ENCODE data around the gene GNG2.
A peak's percentile ranks its signal among the peaks of the same experiment; 100 is the strongest.

Gene GNG2

DNA sequence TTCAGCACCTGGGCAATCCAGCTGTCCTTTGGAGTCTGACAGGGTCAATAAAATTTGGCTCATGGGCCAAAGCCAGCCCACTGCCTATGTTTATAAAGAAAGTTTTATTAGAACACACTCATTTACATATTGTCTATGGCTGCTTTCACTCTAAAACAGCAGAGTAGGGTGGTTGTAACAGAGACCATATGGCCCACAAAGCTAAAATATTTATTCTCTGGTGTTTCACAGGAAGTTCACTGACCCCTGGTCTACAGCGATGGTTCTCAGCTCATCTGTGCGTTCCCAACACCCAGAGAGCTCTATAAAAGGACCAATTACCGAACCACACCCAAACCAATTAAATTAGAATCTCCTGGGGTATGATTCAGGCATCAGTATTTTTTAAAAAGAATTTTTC lies 91.2 kb downstream of the GNG2 start:
- DNase-seq = no peak

DNA sequence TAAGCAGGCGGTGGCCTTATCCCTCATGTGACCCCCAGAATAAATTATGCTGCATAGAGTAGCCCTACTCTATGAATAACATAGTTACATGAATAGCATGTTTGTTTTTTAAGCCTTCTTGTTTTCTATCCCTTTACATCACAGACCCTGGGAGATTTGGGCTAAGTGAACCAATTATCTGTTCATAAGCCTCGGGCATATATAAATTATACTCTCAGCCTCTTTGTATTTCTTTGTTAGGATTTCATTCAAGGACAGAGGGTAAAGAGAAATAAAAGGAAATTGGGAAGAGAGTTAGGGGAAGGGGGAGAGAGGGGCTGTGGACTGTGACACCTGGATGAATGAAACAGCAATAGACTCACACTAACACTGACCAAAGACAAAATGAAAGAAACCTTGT lies 93.6 kb downstream of the GNG2 start:
- no peak for DNase-seq

DNA sequence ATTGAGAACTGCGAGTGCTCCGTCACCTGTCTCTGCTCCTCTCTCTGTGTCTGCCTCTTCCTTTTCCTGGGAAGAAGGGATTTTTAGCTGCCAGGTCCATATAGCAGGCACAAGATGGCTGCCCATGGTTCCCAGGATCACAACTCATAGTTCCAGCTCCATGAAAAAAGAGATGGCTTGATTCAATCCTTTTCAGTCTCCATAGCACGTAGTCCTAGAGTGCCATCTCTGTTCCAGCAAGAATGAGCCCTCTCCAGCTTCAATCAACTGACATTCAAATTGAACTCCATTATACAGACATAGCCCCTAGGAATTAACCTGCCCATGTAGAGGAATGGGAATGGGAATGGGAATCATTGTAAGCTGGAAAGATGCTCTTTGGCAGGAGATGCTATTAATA lies 94.2 kb downstream of the GNG2 start:
- DNase-seq = no peak

DNA sequence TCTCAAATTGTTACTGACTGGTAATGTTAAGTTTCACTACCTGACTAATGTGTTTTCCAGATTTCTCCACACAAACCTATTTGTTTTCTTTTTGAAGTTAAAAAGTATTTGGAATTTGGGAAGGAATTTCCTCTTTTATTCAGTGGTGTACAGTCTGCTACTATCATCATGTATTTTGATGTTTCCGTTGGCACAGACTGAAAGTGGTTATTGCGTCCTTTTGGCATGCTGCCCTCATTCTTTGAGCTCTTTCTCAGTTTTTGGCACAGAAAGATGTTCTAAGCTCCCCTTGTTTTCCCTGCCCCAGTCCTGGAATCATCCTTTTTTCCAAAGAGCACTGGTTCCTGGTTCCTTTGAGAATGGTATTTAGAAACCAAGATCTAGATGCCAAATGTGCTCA lies 97.5 kb downstream of the GNG2 start:
- DNase-seq = no peak

DNA sequence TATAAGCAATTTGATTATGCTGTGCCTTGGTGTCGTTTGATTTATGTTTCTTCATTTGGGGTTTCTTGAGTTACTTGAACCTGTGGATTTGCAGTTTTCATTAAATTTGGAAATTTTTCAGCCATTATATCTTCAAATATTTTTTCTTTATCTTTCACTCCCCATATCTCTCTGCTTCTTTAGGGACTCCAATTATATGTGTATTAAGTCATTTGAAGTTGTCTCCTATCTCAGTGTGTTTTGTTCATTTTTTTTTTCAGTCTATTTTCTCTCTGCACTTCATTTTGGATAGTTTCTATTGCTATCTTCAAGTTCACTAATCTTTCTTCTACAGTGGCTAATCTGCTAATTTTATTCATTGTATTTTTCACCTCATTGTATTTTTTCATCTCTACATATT lies 99.5 kb downstream of the GNG2 start:
- DNase-seq = no peak

DNA sequence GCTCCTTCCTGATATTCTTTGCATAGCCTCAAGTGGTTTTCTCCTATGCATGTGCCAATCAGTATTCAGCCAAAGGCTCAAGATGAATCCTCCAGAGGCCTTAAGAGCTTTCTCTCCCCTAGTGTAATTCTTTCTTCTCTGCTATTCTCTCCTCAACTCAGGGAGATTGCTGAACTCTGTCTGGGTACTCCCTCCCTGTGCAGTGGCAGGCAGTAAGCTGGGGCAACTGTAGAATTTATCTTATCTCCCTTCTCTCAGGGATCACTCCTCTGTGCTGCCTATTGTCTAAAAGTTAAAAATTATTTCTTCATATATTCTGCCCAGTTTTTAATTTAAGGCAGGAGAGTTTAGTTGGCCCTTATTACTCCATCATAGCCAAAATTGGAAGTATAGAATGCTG lies 100.5 kb downstream of the GNG2 start:
- no peak for DNase-seq

DNA sequence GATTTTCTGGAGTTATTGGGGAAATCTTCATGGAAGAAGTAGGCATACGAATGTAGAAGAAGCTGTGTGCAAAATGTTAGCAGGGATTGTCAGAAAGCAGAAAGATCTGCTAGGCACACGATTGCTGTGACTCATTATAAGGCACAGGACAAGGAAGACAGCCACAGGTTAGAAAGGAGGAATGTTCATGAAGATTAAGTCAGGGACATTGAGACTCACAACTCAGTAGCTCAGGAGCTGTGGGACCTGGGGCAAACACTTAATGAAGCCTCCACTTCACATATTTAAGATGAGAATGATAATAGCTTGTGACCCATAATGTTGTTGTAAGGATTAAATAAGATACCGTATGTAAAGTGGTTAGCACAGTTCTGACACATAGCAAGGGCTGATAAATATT lies 102.3 kb downstream of the GNG2 start:
- DNase-seq = no peak

DNA sequence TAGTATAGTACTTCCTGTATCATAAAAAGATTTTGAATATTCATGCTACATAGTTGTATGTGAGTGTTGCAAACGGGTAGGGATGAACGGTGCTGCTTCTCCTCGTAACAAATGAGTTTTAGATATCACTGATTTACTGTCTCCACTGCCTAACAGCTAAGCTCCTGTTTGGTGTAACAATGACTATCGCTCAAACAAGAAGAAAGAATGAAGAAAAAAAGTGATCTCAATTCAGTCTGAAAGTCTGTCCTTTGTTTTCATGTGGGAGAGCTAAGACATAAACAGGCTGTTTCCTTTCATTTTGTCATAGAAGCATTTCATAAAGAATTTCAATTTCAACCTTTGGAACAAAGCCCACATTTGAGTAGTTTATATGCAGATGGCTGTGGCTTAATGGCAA lies 102.9 kb downstream of the GNG2 start:
- DNase-seq = no peak

DNA sequence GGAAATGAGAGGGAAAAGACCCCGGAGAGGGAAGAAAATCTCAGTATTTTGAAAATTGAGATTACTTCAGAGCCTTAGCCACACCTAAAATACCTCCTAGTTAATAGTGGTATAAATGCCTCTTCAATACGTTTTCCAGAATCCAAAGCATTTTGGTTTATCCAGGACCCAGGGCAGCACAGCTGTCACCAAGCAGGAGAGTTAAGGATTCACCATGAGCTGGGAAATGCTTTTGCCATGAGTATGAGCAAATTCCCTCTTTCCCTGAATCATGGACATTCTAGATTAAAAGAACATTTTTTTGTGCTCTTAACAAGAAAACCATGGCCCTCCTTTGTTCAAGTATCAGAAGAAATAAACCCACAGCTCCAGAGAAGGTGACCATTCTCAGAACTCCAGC lies 107.1 kb downstream of the GNG2 start:
- DNase-seq = no peak

DNA sequence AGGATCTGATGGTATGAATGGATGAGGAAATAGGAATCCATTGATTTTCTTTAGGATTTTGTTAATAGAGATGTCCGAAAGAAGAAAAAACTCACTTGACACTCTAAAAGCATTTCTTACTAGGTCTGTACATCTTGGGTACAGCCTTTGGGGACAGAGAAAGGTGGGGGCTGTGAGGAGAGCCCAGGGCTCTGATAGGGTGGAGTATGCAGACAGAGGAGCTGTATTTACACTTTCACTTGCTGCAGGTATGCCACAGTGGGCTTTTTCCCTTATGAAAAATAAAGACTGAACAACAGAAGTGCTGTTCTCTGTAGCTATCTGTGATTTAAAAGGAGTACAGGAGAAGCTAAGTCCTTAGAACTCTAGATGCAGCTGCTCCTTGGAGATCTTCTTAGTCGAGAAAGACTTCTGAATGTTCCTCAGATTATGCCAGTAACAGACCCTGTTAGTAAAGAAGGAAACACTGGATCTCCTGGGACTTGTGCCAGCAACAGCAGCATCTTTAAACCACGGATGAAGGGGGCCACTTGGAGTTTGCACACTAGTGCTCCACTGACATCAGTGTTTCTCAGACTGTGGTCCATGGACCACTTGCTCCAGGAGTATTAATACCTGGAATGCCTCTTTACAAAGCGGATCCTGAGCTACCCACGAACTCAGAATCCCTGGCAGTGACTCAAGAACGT lies 109.6 kb downstream of the GNG2 start:
- DNase-seq = no peak

DNA sequence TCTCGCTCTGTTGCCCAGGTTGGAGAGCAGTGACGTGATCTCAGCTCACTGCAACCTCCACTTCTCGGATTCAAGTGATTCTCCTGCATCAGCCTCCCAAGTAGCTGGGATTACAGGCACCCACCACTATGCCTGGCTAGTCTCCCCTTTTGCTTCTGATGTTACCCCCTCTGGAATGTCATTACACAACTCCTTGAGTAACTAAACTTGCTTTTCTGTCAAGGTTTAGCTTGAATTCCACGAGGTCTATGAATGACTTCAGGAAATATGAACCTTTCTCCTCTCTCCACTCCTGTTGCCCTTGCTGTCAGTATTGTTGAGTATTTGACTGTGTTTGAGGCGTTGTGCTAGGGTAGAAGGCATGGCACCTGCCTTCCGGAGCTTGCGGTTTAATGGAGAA lies 112.2 kb downstream of the GNG2 start:
- DNase-seq = no peak

DNA sequence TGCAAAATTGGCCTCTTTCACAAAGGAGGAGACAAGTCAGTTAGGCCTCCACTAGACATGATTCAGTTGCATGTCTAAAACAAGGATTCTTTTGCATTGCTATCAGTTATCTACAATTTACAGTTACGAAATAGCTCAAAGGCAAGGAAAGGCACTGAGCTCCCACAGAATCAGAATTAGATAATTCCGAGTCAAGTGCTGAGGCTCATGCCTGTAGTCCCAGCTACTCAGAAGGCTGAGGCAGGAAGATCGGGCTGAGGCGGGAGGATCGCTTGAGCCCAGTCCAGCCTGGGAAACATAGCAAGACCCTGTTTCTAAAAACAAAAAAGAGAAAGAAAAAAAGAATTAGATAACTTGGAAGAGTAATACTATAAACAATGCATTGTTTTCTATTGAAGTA lies 116.7 kb downstream of the GNG2 start:
- DNase-seq = no peak

DNA sequence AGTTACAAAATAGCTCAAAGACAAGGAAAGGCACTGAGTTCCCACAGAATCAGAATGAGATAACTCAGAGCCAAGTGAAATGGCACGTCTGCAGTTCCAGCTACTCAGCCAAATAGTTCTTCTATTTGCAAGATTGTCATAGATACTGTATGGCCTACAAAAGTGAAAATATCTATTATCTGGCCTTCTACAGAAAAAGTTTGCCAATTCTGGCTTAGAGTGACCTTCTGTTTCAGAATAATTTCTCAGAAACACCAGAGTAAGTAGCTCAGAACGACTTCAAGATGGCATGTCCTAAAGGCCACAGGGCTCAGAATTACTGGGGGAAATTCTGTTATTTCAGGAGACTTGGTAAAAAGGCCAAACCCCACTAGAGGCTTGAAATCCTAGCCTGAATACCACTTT lies 118.3 kb downstream of the GNG2 start:
- DNase-seq = no peak

DNA sequence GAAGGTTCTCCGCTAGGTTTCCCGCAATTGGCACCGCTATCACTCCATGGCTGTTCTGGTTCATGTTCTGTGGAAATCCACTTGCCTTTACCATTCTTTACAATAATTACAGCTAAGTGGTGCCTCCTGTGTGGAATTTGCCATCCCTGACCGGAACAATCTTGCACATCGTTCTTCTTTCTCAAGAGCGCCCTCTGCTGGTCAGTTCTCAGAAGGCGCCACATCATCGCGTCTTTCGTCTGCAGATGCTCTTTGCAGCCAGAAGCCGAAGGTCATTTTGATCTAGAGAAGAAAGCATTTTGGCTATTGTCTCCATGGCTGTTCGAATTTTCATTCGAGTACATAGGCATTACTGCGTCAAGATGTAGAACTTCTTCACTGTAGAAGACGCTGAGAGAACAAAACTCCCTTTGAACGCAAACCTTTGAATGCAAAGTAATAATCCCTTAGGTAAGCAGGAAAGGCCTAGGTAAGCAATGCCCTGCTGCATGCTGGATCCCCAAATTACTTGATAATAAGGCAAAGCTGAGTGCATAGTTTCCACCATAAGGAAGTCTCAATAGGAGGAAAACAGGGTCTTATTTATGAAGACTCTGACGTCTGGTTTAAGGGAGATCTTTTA lies 118.8 kb downstream of the GNG2 start:
- DNase-seq = peak; percentile 57

DNA sequence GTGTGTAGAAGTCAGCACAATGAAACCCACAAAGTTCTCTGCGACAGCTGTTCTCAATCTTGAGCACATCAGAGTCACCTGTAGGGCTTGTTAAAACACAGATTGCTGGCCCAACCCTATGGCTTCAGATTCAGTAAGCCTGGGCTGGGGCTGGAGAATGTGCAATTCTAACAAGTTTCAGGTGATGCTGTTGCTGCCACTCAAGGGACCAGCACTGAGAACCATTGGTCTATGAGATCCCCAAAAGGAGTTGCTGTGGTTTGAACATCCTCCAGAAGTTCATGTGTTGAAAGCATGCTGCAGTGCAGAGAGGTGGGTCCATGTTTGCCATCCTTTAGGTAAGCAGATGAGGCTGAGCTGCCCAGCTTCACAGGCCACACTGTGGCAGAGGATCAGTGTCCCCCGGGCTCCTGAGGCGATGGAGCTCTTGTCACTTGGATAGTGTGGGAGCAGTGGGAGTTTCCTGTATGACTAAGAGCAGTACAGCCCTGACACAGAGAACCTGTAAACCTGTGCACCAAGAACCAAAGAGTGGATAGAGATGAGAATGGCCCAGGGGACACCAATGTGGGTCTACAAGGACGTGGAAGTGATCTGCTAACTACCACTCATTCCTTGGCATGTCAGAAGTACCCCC lies 120.9 kb downstream of the GNG2 start:
- no peak for DNase-seq

DNA sequence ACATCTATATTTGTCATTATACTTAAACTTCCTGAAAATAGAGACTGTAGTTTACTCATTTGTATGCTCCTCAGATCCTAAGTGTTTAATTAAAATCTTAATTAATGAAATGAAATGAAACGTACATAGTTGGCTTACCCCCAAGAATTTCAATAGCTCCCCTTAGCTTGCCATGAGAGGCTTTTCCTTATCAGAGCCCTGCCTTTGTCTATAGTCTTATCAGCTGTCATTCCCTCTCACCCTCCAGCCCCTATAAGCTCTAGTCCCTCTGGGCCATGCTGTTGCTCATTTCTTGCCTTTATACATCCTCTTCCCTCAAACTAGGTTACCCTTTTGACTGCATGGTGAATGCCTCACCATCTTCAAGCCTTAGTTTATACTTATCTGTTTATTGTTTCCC lies 127.8 kb downstream of the GNG2 start:
- no peak for DNase-seq

DNA sequence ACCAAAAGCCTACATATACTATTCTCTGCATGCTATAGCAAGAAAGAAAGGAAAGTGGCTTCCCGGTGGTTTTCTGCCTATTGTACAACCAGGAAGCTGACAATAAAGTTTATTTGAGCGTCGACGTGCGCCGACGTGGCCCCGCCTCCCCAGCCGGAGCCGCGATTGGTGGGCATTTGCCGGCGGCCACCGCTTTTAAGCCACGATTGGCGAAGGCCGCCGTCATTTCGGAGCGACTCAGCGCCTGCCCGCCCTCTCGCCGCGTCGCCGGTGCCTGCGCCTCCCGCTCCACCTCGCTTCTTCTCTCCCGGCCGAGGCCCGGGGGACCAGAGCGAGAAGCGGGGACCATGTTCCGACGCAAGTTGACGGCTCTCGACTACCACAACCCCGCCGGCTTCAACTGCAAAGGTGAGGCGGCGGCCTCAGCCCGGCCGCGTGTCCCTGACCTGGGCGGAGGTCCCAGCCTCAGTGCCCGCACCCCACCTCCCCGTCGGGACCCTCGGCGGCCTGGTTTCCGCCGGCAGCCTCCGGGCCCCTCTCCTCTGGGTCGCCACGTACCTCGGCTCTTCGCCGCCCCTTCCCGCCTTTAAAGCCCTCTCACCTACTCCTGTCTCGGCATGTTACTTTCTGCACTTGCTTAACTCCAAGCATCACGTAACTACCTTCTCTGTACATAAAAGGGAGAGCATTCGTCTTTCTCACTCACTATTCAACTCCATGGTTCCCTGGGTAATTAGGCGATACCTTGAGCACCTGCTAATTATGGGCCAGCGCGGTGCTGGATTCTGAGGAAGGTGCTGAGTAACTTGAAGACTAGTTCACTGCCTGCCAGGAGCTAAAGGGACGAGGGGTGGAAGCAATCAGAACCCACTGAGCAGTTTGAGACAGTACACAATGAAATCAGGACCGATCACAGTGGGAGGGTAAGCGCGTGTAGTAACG lies 129.2 kb downstream of the GNG2 start, which contains the start of gene RTRAF:
TSS of gene RTRAF (plus strand) at position 254 of the 942 bp plus-strand sequence. CDS start at position 348, 94 bp downstream.
- peak; percentile 87 for DNase-seq

DNA sequence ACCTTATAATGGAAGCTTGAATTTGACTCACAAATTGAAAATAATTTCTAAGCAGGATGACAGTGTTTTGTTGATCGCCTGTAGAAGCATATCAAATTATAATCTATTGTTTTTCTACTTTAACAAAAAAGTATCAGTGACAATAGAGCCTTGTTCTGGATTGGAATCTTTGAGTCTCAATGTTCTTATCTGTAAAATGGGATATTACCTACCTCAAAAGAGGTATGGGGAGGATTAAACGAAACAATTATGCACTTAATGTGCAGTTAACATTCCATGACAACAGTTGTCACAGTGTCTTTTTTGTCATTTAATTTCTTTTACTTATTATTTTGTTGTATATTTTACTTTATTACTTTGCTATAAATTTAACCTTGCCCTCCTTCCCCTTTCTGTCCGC lies 130.1 kb downstream of the GNG2 start:
- DNase-seq = no peak

DNA sequence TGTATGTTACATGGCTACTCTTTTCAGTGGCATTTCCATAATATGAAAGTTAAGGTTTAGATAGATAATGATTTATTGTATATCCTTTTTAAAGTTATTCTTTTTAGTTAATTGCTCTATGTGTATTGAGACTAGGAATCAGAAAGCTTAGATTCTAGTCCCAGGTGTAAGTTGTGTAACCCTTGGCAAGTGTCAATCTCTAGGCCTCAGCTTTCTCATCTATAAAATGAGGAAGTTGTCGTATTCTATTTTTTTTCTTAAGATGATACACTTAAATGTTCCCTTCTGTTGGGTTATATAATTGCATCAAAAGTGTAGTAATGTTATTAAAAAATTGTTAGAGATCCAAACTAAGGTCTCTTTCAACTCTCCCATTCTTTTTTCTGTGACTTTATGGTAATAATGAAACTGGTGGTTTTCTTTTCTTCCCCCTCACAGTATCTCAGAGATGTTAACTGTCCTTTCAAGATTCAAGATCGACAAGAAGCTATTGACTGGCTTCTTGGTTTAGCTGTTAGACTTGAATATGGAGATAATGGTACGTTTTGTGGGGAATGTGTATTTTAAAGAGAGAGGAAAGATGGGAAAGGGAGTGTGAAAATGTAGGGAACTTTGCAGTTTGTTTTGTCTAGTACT lies 133.0 kb downstream of the GNG2 start:
- DNase-seq = no peak

DNA sequence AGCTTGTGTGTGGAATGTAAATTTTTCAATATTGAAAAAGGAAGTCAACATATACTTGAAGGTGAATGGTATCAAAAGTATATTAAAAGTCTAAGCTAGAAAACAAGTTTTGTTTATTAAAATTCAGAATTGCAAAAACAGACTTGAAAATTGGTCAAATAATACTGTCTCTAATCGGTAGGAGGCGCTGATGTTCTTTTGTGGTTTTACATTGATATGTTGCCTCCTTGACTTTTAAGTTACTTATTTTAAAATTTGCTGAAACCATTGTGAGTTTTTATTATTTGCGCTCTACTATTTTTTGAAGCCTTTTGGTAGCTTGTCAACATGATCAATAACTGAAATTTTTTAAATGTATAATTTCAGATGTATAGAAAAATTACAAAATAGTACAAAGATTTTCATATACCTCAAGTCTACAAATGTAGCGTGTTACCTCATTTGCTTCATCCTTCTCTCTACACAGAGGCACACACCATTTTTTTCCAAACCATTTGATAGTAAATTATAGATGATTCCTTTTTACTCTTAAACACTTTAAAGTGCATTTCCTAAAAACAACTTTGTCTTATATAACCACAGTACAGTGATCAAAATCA lies 135.8 kb downstream of the GNG2 start:
- DNase-seq = no peak

DNA sequence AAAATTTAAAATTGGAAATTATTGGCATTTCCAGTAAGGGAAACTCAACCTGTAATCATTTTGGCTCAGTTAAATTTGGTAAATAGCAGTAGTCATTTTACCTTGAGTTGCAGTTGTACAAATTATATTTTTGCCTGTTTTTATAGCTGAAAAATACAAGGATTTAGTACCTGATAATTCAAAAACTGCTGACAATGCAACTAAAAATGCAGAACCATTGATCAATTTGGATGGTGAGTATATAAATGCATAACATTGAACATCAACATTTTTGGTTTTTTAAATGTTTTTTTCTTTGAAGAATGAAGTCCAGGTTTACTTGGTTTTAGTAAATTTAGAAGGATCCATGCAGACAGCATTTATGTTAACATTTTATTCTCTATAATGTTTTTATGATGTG lies 137.9 kb downstream of the GNG2 start:
- no peak for DNase-seq

DNA sequence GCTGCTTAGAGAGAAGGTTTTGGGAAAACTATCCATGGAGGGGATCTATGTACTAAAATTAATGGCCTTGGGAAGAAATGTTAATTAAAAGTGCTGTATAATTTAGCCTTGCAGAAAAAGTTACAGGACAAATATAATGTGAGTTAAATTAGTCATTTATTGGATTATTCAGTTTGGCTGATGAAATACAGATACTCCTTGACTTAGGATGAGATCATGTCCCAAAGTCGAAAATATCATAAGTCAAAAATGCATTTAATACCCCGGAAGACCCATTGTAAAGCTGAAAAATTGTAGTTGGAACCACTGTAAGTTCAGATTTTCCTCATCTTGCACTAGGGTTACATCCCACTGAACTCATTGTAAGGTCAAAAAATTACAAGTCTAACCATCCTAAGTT lies 138.7 kb downstream of the GNG2 start:
- DNase-seq = no peak

Measured in RPMI8226 (cell line).